Fibroblast of lung (primary cell): Measurements from ENCODE around the gene MYOM3. TPM values are rescaled to one million over a fixed set of nuclear protein-coding genes. Genes with fewer than 3 reads are reported as not detected.

Experiments used
- DNase-seq, 2 donors: peaks; one replicate each; pipeline versions ENCODE4 v3.0.0 to v3.0.0-alpha.2; 2010; ENCODE audit warnings: low read depth in 2 of 2
- H2AFZ ChIP-seq: 2 replicates; pipeline ENCODE4 v1.5.1; 2012; ENCODE audit warnings: low read length, control low read depth, inconsistent platforms
- H3K27ac ChIP-seq: 2 replicates; pipeline ENCODE4 v1.5.1; 2011; ENCODE audit warnings: low read length, control low read depth; ENCODE audit not compliant: insufficient read depth
- H3K27me3 ChIP-seq: 2 replicates; pipeline ENCODE4 v1.5.1; 2011; ENCODE audit warnings: mild to moderate bottlenecking, low read length; ENCODE audit not compliant: control insufficient read depth, insufficient read depth
- H3K36me3 ChIP-seq: 2 replicates; pipeline ENCODE4 v1.5.1; 2011; ENCODE audit warnings: low read length; ENCODE audit not compliant: control insufficient read depth, insufficient read depth
- H3K4me1 ChIP-seq: 2 replicates; pipeline ENCODE4 v1.5.1; 2011; ENCODE audit warnings: low read length; ENCODE audit not compliant: control insufficient read depth, insufficient read depth; ENCODE audit errors: extremely low read depth
- H3K4me2 ChIP-seq: 2 replicates; pipeline ENCODE4 v1.5.1; 2011; ENCODE audit warnings: low read length, control low read depth; ENCODE audit not compliant: insufficient read depth; ENCODE audit errors: extremely low read depth
- H3K4me3 ChIP-seq, 4 experiments: fragments of 200-600 bp in 1 of 4; sonication (generic) in 1 of 4; replicated peaks in 1 of 4; 2 replicates each; pipeline ENCODE4 v1.5.1; 2011 to 2016; ENCODE audit warnings: low read length in 4 of 4, low read depth in 3 of 4, mild to moderate bottlenecking in 3 of 4, control low read depth in 2 of 4, inconsistent platforms in 1 of 4, mixed read lengths in 1 of 4; ENCODE audit not compliant: insufficient read depth in 1 of 4; ENCODE audit errors: control extremely low read depth in 1 of 4
- H3K79me2 ChIP-seq: 2 replicates; pipeline ENCODE4 v1.5.1; 2012; ENCODE audit warnings: mild to moderate bottlenecking, low read length, inconsistent platforms; ENCODE audit not compliant: control insufficient read depth, insufficient read depth
- H3K9ac ChIP-seq: 2 replicates; pipeline ENCODE4 v1.5.1; 2011; ENCODE audit warnings: mild to moderate bottlenecking, low read length, control low read depth; ENCODE audit not compliant: insufficient read depth
- H3K9me3 ChIP-seq: 2 replicates; pipeline ENCODE4 v1.5.1; 2012; ENCODE audit warnings: low read depth, low read length; ENCODE audit not compliant: control insufficient read depth, insufficient read depth
- H4K20me1 ChIP-seq: 2 replicates; pipeline ENCODE4 v1.5.1; 2011; ENCODE audit warnings: low read length; ENCODE audit not compliant: control insufficient read depth, insufficient read depth; ENCODE audit errors: extremely low read depth
- EZH2 ChIP-seq: IDR thresholded peaks from 2 replicates; pipeline ENCODE4 v1.5.1; 2012; ENCODE audit warnings: low read length, control low read depth, mild to moderate bottlenecking; ENCODE audit errors: missing control alignments
- polyA plus RNA-seq, 2 donors: library from polyadenylated mRNA; depleted of rRNA in 1 of 2; stranded (reverse) in 1 of 2; unstranded in 1 of 2; fragments of >200 nt; gene quantifications; 2 replicates each; pipeline ENCODE4 v1.2.1, GENCODE V29; 2011 to 2012; ENCODE audit warnings: missing spikeins in 1 of 2
- total RNA-seq: library from RNA; depleted of rRNA; stranded (reverse); fragments of >200 nt; gene quantifications from 2 replicates; pipeline ENCODE4 v1.2.1, GENCODE V29; 2014
- TF ChIP-seq, protein P1 (sequence below), 2 donors: IDR thresholded peaks in 1 of 2; conservative IDR thresholded peaks in 1 of 2; 1 replicate in 1 of 2; 2 replicates in 1 of 2; pipeline ENCODE4 v1.5.1; 2011 to 2012; ENCODE audit warnings: low read length in 2 of 2, control low read depth in 1 of 2, inconsistent platforms in 1 of 2, low read depth in 1 of 2, mild to moderate bottlenecking in 1 of 2

Gene MYOM3
- total and polyA plus RNA-seq, 2 donors (not counting 1 experiment from before 2014, with no cell fraction given) = not detected

DNA sequence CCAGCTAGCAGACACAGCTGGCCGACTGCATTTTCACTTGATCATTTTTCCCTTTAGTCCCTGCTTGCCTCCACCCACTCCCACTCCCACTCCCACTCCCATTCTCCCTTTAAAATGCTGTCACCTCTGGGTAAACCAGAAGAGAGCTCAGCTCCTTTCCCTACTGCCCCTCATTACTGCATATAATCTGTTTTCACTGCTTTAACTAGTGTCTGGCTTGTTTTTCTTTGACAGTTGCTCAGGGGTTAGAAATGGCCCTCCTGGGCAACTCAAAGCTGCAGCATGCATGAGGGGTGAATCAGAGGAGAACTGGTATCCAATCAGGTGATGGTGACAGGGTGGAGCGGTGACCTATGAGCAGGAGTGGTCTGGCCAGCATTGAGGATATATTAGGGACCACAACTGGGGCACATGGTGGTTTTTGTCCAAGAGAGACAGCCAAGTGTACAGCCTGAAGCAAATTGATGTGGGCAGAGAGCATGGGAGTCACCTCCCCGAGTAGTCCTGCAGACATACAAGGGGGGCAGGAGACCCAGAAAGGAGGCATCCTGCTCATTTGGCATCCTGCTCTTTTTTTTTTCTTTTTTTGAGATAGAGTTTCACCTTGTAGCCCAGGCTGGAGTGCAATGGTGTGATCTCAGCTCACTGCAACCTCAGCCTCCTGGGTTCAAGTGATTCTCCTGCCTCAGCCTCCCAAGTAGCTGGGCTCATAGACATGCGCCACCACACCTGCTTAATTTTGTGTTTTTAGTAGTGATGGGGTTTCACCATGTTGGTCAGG is 89.2 kb downstream of the MYOM3 start:
- Histone ChIP-seq H3K9me3 (no peaks in the 10 kb centered on the region), H3K4me1 (peaks cover 24% of the 10 kb centered on the region), H3K9ac (no peak overlapping the region), H3K79me2 (no peaks in the 10 kb centered on the region), H3K36me3 (no peaks in the 10 kb centered on the region), H3K27ac (peak overlapping the region; percentile 0), H4K20me1 (no peaks in the 10 kb centered on the region), H3K4me3 (no peak overlapping the region), H3K27me3 (no peaks in the 10 kb centered on the region), H2AFZ (no peak overlapping the region), H3K4me2 (peak overlapping the region; percentile 49)
- TF ChIP-seq EZH2 = no peak
- TF ChIP-seq, protein P1, sequence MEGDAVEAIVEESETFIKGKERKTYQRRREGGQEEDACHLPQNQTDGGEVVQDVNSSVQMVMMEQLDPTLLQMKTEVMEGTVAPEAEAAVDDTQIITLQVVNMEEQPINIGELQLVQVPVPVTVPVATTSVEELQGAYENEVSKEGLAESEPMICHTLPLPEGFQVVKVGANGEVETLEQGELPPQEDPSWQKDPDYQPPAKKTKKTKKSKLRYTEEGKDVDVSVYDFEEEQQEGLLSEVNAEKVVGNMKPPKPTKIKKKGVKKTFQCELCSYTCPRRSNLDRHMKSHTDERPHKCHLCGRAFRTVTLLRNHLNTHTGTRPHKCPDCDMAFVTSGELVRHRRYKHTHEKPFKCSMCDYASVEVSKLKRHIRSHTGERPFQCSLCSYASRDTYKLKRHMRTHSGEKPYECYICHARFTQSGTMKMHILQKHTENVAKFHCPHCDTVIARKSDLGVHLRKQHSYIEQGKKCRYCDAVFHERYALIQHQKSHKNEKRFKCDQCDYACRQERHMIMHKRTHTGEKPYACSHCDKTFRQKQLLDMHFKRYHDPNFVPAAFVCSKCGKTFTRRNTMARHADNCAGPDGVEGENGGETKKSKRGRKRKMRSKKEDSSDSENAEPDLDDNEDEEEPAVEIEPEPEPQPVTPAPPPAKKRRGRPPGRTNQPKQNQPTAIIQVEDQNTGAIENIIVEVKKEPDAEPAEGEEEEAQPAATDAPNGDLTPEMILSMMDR (conservative IDR thresholded peaks at IDR 0.05 in 1 of 2, IDR thresholded peaks at IDR 0.05 in 1 of 2; ENCODE audit: low read depth in 1 of 2, low read length in 2 of 2) = no peak
- peak; percentile 81 to 96 for DNase-seq

DNA sequence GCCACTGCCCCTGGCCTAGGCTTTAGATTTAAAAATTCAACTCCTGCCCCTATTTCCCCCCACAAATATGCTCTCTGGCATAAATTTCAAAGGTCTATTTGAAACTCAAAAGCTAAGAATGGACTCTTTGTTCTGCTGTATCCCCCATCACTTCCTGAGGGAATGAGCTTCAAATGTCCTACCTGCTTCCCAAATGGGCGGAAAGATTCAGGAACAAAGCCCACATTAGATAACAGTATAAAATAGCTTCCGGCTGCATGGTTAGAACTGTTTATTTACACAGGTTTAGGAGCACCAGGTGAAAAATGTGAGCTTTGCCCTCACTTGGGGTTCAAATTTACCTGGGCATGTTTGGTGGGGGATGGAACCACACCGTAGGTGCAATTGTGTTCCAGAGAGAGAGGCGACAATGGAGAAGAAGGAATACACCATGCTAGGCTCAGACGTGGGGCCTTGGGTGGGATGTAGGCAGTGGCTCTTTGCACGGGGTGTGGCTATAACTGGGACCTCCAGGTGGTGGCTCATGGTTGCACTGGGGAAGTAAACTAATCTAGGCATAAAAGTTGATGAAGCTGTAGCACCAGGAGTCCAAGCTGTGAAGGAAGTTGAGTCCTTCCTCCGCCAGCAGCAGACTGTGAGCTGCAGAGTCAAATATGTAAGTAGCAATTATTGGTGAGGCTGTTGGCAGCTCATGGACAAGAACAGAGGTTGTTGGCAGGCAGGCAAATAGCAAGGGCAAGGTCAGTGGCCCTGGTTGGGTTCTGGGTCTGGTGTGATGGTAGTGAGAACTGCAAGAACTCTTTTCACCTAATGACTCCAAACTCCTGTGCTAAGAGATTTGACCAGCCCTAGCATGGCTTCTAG is 90.3 kb downstream of the MYOM3 start:
- peak overlapping the region; percentile 45 for H3K4me2 ChIP-seq
- H2AFZ ChIP-seq = no peak overlapping the region
- H3K4me3 ChIP-seq = no peak overlapping the region
- TF ChIP-seq EZH2 = no peak
- TF ChIP-seq, protein P1 (conservative IDR thresholded peaks at IDR 0.05 in 1 of 2, IDR thresholded peaks at IDR 0.05 in 1 of 2; ENCODE audit: low read depth in 1 of 2, low read length in 2 of 2) = no peak
- H3K9me3 ChIP-seq = no peaks in the 10 kb centered on the region
- H3K36me3 ChIP-seq = no peaks in the 10 kb centered on the region
- no peak overlapping the region for H3K9ac ChIP-seq
- H3K79me2 ChIP-seq = no peaks in the 10 kb centered on the region
- H3K27me3 ChIP-seq = no peaks in the 10 kb centered on the region
- H3K27ac ChIP-seq = peak overlapping the region; percentile 0
- no peak for DNase-seq
- no peaks in the 10 kb centered on the region for H4K20me1 ChIP-seq
- H3K4me1 ChIP-seq = peaks cover 24% of the 10 kb centered on the region

DNA sequence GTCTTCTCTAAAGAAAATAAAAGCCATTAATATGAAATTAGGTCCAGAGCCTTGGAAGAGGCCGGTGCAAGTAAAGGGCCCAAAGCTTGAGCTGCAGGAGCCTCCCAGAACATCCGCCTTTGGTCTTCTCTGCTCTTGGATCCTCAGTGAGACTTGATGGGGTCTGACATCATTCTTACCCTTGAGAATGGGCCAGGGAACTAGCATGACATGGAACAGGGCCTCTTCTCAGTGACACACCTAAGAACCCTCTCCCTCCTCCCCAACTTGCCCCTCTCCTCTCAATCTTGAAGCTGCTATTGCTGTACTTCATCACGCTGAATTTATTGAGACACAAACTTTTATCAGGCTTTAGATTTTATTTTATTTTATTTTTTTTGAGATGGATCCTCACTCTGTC is 91.5 kb downstream of the MYOM3 start:
- DNase-seq = no peak
- no peak overlapping the region for H2AFZ ChIP-seq
- no peaks in the 10 kb centered on the region for H3K36me3 ChIP-seq
- H3K27me3 ChIP-seq = no peaks in the 10 kb centered on the region
- no peak overlapping the region for H3K4me2 ChIP-seq
- peak overlapping the region; percentile 96 for H3K27ac ChIP-seq
- H3K79me2 ChIP-seq = no peaks in the 10 kb centered on the region
- no peak overlapping the region for H3K9ac ChIP-seq
- H3K4me1 ChIP-seq = peaks cover 24% of the 10 kb centered on the region
- H3K4me3 ChIP-seq = no peak overlapping the region
- H3K9me3 ChIP-seq = no peaks in the 10 kb centered on the region
- H4K20me1 ChIP-seq = no peaks in the 10 kb centered on the region
- TF ChIP-seq, protein P1 (conservative IDR thresholded peaks at IDR 0.05 in 1 of 2, IDR thresholded peaks at IDR 0.05 in 1 of 2; ENCODE audit: low read depth in 1 of 2, low read length in 2 of 2) = no peak
- no peak for TF ChIP-seq EZH2
